HG03521 (cell line): ENCODE results near the gene PLD2.

ENCODE experiments used
- ATAC-seq: cut with Tn5 transposase; IDR thresholded peaks from one replicate; pipeline ENCODE4 v1.9.1; 2021; ENCODE audit warnings: mild to moderate bottlenecking, moderate library complexity; ENCODE audit not compliant: unreplicated experiment

PLD2 gene

GRCh38 chr17:4832829-4833177, 25.9 kb downstream of the PLD2 start:
- ATAC-seq: peak; percentile 9

- ATAC-seq: peak; percentile 93
These were observed 26.4 kb downstream of the PLD2 start, which contains the start of gene MINK1 for GRCh38 chr17:4833178-4833940. Gene MINK1 (plus strand): TSS chr17:4833340. CDS start chr17:4833584, 244 bp downstream.

- no peak for ATAC-seq
These were observed 27.2 kb downstream of the PLD2 start for GRCh38 chr17:4833941-4834680.

GRCh38 chr17:4834681-4835020, 27.7 kb downstream of the PLD2 start:
- ATAC-seq: no peak

- no peak for ATAC-seq
These were observed 29.3 kb downstream of the PLD2 start for GRCh38 chr17:4836221-4836620.

DNA sequence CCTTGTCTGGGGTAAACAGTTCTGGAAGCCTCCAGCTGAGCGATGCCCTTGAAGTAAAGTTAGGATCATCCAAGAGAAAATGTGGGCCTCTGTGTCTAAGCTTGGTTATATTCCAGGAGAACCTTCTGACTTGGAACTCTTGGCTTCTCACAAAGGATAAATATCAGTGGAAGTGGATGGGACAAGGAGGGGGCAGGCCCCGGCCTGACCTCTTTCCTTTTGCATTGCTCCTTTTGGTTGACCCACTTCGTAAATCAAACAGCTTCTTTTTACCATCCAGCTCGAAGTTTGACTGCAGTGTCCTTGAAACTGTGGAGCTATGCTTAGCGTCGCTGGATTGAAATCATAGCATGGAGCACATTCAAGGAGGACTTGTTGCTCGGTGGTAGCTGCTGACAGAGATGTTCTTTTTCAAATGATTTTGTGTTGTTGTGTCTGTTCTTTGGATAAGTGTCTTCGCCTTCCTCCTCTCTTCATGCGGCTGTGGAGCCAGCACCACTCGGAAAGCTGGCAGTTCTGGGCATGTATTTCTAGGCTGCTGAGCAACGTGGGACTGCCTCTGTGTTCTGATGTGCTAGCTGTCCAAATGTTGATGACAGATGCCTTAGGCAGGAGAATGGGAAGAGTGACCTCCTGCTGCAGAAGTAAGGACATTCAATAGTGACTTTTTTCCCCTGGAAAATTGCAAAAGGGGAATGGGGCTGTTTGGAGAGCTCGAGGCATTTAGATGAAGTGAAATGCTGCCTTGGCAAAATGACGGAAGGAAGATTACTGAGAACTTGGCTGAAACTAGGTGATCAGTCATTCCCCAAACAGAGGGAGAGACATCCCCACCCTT, 30.7 kb downstream of the PLD2 start:
- no peak for ATAC-seq

- no peak for ATAC-seq
These were observed 31.4 kb downstream of the PLD2 start for GRCh38 chr17:4838309-4838785.

DNA sequence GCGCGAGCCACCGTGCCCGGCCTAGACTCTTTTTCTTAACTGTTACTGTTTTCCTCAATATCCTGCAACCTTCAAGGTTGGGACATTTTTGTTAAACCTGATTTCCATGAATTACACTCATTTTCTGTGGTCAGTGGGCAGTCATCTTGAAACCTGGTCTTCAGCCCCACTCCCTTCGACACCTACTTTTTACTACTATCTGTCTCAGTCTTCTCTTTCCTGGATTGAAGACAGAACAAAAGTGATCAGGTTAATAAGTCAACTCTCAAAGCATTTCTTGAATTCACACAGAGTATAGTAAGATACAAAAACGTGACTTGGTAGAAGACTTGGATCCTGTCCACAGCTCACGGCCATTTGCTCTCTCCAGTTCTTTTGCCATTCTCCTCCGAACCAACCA, 32.3 kb downstream of the PLD2 start:
- ATAC-seq: no peak

DNA sequence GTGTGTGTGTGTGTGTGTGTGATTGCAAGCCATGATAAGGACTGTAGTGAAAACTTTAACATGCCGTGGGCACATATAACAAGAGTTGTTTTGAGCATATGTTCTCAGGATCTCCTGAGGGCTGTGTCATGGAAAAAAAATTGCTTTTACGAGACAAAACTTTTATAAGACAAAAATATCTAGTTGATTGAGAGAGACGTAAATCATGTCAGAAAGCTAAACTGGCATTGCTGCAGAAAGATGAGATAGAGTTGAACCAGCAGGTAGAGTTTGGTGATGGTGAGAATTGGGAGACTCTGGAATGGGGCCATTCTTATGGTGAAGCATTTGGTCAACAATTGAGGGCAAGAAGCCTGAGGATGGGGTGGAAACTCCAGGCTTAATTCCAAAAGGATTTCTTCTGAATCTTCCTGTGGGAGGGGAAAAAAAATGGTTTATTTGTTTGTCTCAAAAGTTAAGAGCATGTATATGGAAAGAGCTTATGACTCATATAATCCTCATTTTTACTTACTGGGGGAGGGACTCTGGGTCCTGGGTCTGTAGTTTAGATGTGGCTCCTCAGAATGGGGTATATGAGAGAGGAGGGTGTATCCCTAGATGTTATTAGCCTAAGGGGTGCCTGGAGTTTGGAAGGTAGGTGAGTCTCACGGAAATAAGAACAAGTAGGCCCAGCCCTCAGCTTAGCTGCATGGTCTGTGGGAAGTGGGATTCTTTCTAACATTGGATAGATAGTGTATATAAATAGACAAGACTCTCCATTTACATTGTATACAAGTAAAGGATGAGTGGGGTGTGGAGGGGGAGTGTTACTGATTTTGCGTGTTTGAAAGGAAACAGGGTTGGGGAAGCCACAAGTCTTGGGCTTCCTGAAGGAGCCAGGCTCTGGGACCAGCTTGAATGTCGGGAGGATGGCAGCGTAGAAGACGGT, 33.3 kb downstream of the PLD2 start:
- ATAC-seq: no peak

GRCh38 chr17:4840893-4841242, 33.9 kb downstream of the PLD2 start:
- ATAC-seq: no peak

- no peak for ATAC-seq
These were observed 35.4 kb downstream of the PLD2 start for GRCh38 chr17:4842376-4842775.

DNA sequence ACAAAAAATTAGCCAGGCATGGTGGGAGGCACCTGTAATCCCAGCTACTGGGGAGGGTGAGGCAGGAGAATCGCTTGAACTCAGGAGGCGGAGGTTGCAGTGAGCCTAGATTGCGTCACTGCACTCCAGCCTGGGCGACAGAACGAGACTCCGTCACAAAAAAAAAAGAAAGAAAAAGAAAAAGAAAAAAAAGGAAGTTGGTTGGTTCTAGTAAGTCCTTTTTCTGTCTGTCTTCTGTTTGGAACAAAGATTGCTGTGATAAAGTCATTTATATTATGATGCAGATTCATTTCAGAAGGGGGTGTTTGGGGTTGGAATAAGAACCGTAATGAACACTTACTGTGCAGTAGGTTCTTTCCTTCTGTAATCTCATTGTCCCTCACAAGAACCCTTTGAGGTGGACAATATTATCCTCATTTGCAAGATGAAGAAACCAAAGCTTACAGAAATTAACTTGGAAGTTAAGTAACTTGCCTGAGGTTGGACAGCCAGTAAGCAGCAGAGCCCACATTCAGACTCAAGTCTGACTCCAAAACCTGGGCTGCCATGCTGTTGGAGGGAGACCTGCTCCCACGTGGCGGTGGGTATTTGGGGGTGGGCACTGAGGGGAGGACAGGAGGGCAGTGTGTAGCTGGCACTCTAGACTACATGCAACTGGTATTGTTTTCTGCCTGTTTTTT, 36.5 kb downstream of the PLD2 start:
- ATAC-seq: no peak

DNA sequence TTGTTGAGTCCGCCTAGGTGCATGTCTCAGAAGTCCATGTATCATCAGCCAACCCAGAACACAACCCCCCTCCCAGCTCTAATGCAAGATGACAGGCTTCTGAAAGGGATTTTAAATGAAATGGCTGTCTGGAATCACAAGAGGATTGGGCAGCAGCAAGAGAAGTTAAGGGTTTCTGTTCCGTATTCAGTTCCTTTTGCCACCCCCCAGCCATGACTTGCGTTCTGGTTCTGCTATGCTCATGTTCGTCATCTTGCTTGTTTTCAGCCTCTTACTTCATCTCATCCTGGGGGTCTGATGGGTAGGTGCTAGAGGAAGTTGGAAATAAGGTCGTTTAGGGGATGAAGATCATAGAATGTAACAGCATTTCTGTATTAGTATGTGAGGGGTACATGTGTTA, 38.2 kb downstream of the PLD2 start:
- no peak for ATAC-seq

DNA sequence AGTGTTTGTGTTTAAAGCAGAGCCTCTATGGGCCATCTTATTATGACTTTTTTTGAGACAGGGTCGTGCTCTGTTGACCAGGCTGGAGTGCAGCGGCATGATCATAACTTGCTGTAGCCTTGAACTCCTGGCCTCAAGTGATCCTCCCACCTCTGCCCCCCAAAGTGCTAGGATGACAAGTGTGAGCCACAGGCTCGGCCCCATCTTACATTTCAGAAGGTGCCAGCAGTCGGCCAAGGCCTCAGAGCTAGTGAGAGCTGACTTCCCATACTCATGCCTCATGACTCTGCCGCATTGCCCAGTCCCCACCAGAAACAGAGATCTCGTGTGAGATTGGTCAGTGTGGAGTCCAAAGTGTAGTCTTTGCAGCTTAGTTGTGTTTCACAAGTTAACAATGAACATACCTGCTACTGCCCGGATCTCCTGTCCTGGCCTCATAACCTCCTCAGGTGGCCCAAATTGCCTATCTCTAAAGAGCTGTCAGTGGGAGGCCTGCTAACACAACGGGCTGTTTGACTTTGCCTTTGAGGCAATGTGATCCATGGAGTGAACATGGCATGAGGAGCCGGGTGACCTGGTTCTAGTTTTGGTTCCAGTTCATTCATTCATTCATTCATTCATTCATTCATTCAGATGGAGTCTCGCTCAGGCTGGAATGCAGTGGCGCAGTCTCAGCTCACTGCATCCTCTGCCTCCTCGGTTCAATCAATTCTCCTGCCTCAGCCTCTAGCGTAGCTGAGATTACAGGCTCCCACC, 39.9 kb downstream of the PLD2 start:
- no peak for ATAC-seq

DNA sequence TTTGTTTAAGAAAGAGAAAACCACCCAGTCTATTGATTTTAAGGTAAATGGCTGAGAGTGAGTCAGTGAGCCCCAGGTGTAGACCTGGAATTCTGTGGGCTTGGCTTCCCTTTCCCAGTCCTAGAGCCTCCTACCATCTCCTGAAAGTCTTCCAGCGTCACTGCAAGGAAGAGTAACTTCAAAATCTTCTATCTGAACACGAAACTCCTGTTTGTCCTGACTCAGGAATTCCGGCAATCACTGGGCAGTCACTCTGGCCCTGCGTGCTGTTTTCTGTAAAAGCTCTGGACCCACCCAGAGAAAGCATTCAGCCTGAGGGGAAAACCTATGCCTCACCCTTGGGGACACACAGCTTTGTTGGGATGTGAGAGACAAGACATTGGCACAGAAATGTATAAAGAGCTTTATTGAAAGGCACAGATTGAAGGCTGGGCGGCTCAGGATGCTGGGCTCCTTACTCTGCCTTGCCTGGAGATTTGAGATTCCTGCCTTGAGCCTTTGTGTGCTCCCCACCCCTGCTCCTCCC, 42.1 kb downstream of the PLD2 start:
- no peak for ATAC-seq

DNA sequence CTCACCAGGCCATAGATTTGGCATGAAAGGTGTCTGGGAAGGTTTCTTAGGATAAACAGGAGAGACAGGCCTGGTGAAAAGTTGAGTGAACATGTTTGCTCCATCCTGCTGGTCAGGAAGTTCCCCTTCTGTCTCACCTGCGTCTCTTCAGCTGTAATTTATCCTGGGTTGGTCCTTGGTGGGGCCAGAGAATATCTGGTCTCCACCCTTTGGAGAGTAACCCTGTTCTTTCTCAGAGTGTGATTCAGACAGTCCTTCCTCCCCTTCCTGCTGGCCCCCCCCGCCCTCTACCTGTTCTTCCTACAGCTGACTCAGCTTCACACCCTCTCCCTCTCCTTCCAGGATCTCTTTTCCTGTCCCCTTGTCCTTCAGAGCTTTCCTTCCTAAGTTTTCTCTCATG, 43.3 kb downstream of the PLD2 start:
- ATAC-seq: no peak

DNA sequence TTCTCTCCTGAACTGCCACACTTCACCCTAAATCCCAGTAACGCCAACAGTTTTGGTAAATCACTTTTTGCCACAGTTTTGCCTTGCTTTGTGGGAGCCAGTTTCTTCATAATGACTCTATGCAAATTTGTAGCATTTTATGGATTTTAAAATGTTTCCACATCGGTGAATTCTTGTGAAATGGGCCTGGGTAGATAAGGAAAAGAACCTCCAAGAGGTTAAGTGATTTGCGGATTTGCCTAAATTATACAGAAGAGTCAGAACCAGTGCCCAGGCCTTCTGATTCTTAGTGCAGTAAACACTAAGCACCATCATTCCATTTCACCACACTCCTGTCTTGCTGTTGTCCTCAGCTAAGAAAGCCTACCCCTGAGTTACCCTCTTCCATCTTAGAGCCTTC, 44.1 kb downstream of the PLD2 start:
- ATAC-seq: no peak

- ATAC-seq: no peak
These were observed 45.7 kb downstream of the PLD2 start for GRCh38 chr17:4852567-4853207.
